ENCODE results near the gene PAPPA2.

GRCh38 chr1:176863613-176864012, 400.6 kb downstream of the PAPPA2 start:
- TF ChIP-seq CTCF (IDR thresholded peaks at IDR 0.05), result no peak
- no peak for TF ChIP-seq POLR2AphosphoS5 (IDR thresholded peaks at IDR 0.05)
- TF ChIP-seq EP300 (IDR thresholded peaks at IDR 0.05), result no peak

Measured in stomach (tissue), 4 donors.